SK-N-MC (cell line): Measurements from ENCODE around the gene DDC.

Experiments
- FOXP2 ChIP-seq: optimal IDR thresholded peaks from 2 replicates; pipeline ENCODE3; 2011; ENCODE audit warnings: mild to moderate bottlenecking, moderate library complexity; ENCODE audit not compliant: insufficient read depth; ENCODE audit errors: extremely low read length, control extremely low read depth
- POLR2AphosphoS5 ChIP-seq: IDR thresholded peaks from 2 replicates; pipeline ENCODE4 v1.6.1; 2012; ENCODE audit warnings: mild to moderate bottlenecking, low read depth, low read length, borderline replicate concordance

GRCh38 chr7:50446542-50446960 is 118.7 kb downstream of the DDC start:
- TF ChIP-seq FOXP2 (no peak), POLR2AphosphoS5 (no peak)
